Fibroblast of pulmonary artery (primary cell): ENCODE results near the gene KIAA0232.

Experiments used
- DNase-seq: peaks from one replicate; pipeline ENCODE4 v3.0.0-alpha.2; 2010; ENCODE audit warnings: low read depth
- H3K4me3 ChIP-seq: replicated peaks from 2 replicates; pipeline ENCODE4 v1.5.1; 2011; ENCODE audit warnings: low read depth, mild to moderate bottlenecking, control low read depth, low read length, moderate library complexity
- CTCF ChIP-seq: IDR thresholded peaks from 2 replicates; pipeline ENCODE4 v1.5.1; 2011; ENCODE audit warnings: mild to moderate bottlenecking, control low read depth, low read length, inconsistent platforms; ENCODE audit errors: missing control alignments

KIAA0232 gene

GRCh38 chr4:6839579-6839978, 57.1 kb downstream of the KIAA0232 start:
- H3K4me3 ChIP-seq, result no peak overlapping the region
- no peak for DNase-seq
- TF ChIP-seq CTCF, result no peak

GRCh38 chr4:6840062-6840976, 57.8 kb downstream of the KIAA0232 start:
- DNase-seq, result peak; percentile 40
- no peak for TF ChIP-seq CTCF

GRCh38 chr4:6845027-6845426, 62.5 kb downstream of the KIAA0232 start:
- H3K4me3 ChIP-seq, result no peak overlapping the region
- TF ChIP-seq CTCF, result no peak
- no peak for DNase-seq

More at GRCh38 chr4:6840062-6840976, 57.8 kb downstream of the KIAA0232 start:
- H3K4me3 ChIP-seq, result no peak overlapping the region

GRCh38 chr4:6845574-6845973, 63.0 kb downstream of the KIAA0232 start:
- no peak for DNase-seq
- no peak overlapping the region for H3K4me3 ChIP-seq
- no peak for TF ChIP-seq CTCF

GRCh38 chr4:6847178-6847577, 64.7 kb downstream of the KIAA0232 start:
- no peak for TF ChIP-seq CTCF
- no peak overlapping the region for H3K4me3 ChIP-seq
- no peak for DNase-seq

GRCh38 chr4:6848717-6849305, 66.3 kb downstream of the KIAA0232 start:
- H3K4me3 ChIP-seq, result no peak overlapping the region
- no peak for TF ChIP-seq CTCF
- DNase-seq, result peak; percentile 13

GRCh38 chr4:6849691-6850090, 67.2 kb downstream of the KIAA0232 start:
- no peak for DNase-seq
- TF ChIP-seq CTCF, result no peak
- H3K4me3 ChIP-seq, result no peak overlapping the region
